Kidney (tissue), 14 donors: Measurements from ENCODE around the gene RSBN1L. TPM values are rescaled to one million over a fixed set of nuclear protein-coding genes. Genes with fewer than 3 reads are reported as not detected.

Experiments used
- DNase-seq, 5 donors: peaks; one replicate each; pipeline ENCODE4 v3.0.0-alpha.2; 2013 to 2020
- FAIRE-seq: peaks from 2 replicates; lab custom pipeline; 2012; peaks lifted over from hg19 to GRCh38; lab: Jason Lieb, UNC
- H3K27ac ChIP-seq, 2 donors: one replicate each; pipeline ENCODE4 v1.7.0; 2013; ENCODE audit warnings: low read depth in 2 of 2, low read length in 2 of 2, inconsistent platforms in 1 of 2
- H3K27me3 ChIP-seq: one replicate; pipeline ENCODE4 v1.7.1; 2013; ENCODE audit warnings: low read length, inconsistent platforms; ENCODE audit not compliant: control insufficient read depth, insufficient read depth
- H3K36me3 ChIP-seq, 3 donors: one replicate each; pipeline versions ENCODE4 v1.7.0 to v1.7.1; 2013; ENCODE audit warnings: low read length in 3 of 3, control low read depth in 1 of 3, inconsistent platforms in 1 of 3; ENCODE audit not compliant: insufficient read depth in 3 of 3, control insufficient read depth in 2 of 3
- H3K4me1 ChIP-seq, 3 donors: one replicate each; pipeline versions ENCODE4 v1.7.0 to v1.7.1; 2013; ENCODE audit warnings: low read length in 3 of 3, inconsistent platforms in 1 of 3, low read depth in 1 of 3; ENCODE audit not compliant: control insufficient read depth in 2 of 3, insufficient read depth in 2 of 3
- H3K4me3 ChIP-seq, 3 donors: one replicate each; pipeline versions ENCODE4 v1.7.0 to v1.8.1; 2013; ENCODE audit warnings: low read length in 3 of 3, control low read depth in 1 of 3, inconsistent platforms in 1 of 3
- H3K9ac ChIP-seq, 3 donors: one replicate each; pipeline versions ENCODE4 v1.7.0 to v1.7.1; 2013; ENCODE audit warnings: low read length in 3 of 3, control low read depth in 1 of 3, inconsistent platforms in 1 of 3
- H3K9me3 ChIP-seq, 3 donors: one replicate each; pipeline versions ENCODE4 v1.7.0 to v1.7.1; 2013; ENCODE audit warnings: low read length in 3 of 3, control low read depth in 1 of 3, inconsistent platforms in 1 of 3; ENCODE audit not compliant: control insufficient read depth in 2 of 3, insufficient read depth in 1 of 3
- CTCF ChIP-seq: IDR thresholded peaks from 3 replicates; pipeline ENCODE4 v1.5.1; 2012; ENCODE audit warnings: mild to moderate bottlenecking, moderate library complexity, borderline replicate concordance; ENCODE audit not compliant: insufficient read depth; ENCODE audit errors: extremely low read depth
- intact Hi-C: fragments of 100-400 bp; cut with DNase I; formaldehyde crosslinking; loops from one replicate; pipeline ENCODE4 v1.11.1; 2022
- polyA plus RNA-seq: library from polyadenylated mRNA; stranded (reverse); fragments of 350-450 nt; fragmentation: Illumina TruSeq; extraction: RNeasy Lipid Tissue Mini Kit (QIAGEN cat#74804); gene quantifications from one replicate; pipeline ENCODE4 v1.2.3, GENCODE V29; 2014; ENCODE audit warnings: low read depth, low replicate concordance; ENCODE audit not compliant: insufficient read depth
- total RNA-seq: library from RNA; stranded (reverse); fragmentation: NEBNext Ultra II Directional; extraction: Animal tissue kit (Norgen Biotek cat#: 25700); gene quantifications from one replicate; pipeline ENCODE4 v1.2.1, GENCODE V29; 2021
- donor health status: control.
- donor health status: control.
- donor health status: control.
- donor health status: control.
- donor health status: control.
- donor health status: DM: yes; HTN: yes; CAD: no.
- donor health status: Normal renal cell carcinoma (clear cell type).

RSBN1L gene
- total and polyA plus RNA-seq, 2 donors from 2014 or later, result 7.3 to 18.0 TPM

- Histone ChIP-seq H3K4me1 (peaks cover 0 to 16% (median 3%) of the 10 kb centered on the region in 3 donors), H3K9ac (peak overlapping the region; percentile 87 to 94 (median 94)), H3K9me3 (no peaks in the 10 kb centered on the region), H3K36me3 (peaks cover 0 to 2% (median 0%) of the 10 kb centered on the region in 3 donors), H3K4me3 (peak overlapping the region; percentile 87 to 96 (median 94)), H3K27ac (peak overlapping the region; percentile 94), H3K27me3 (no peaks in the 10 kb centered on the region)
- DNase-seq (peak in 1 of 5 donors; percentile 89), FAIRE-seq (no peak)
- TF ChIP-seq CTCF, result no peak
- intact Hi-C loops, result no loop called here
Measured at GRCh38 chr7:77797734-77798393, 101.6 kb downstream of the RSBN1L start.

- H3K36me3 ChIP-seq, result peaks cover 0 to 2% (median 0%) of the 10 kb centered on the region in 3 donors
- peaks cover 0 to 16% (median 6%) of the 10 kb centered on the region in 3 donors for H3K4me1 ChIP-seq
- DNase-seq (peak; percentile 99 to 100 (median 99)), FAIRE-seq (peak; percentile 98)
- H3K9me3 ChIP-seq, result no peaks in the 10 kb centered on the region
- peak within 1 kb of the TSS; percentile 94 for H3K27ac ChIP-seq
- intact Hi-C loops, result no loop called here
- H3K27me3 ChIP-seq, result no peaks in the 10 kb centered on the region
- peak within 1 kb of the TSS; percentile 87 to 94 (median 94) for H3K9ac ChIP-seq
- H3K4me3 ChIP-seq, result peak within 1 kb of the TSS; percentile 87 to 96 (median 94)
- peak; percentile 47 for TF ChIP-seq CTCF
Measured at GRCh38 chr7:77798394-77799077, 102.3 kb downstream of the RSBN1L start, which contains the start of the genes PHTF2 and TMEM60. Gene PHTF2 (plus strand): TSS chr7:77798773. Gene TMEM60 (minus strand): TSS chr7:77798434. CDS start chr7:77794373, 4,061 bp downstream.

GRCh38 chr7:77799078-77799964 is 103.1 kb downstream of the RSBN1L start:
- no peak for FAIRE-seq
- DNase-seq, result peak; percentile 71 to 89 (median 77)
- TF ChIP-seq CTCF, result no peak
- Histone ChIP-seq H3K27me3 (no peaks in the 10 kb centered on the region), H3K9me3 (no peaks in the 10 kb centered on the region), H3K36me3 (no peaks in the 10 kb centered on the region), H3K4me1 (peaks cover 0 to 16% (median 6%) of the 10 kb centered on the region in 3 donors), H3K4me3 (peak overlapping the region; percentile 69 to 91 (median 87)), H3K27ac (peak overlapping the region; percentile 76 to 81), H3K9ac (peak overlapping the region; percentile 7 to 91 (median 42))
- intact Hi-C loops, result no loop called here
